ENCODE data around the gene PALD1.
A peak's percentile ranks its signal among the peaks of the same experiment; 100 is the strongest.

The PALD1 gene

DNA sequence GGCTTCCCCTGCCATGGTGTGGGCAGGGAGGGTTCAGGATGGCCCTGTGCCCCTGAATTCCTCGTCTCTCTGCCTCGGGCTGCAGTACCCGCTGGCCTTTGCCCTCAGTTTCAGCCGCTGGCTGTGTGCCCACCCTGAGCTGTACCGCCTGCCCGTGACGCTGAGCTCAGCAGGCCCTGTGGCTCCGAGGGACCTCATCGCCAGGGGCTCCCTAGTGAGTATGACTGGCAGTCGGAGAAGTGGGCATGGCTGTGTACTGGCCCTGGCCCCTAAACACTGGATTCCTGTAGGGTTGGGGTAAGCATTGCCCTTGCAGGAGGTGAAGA is 59.6 kb downstream of the PALD1 start:
- DNase-seq, result no peak

DNA sequence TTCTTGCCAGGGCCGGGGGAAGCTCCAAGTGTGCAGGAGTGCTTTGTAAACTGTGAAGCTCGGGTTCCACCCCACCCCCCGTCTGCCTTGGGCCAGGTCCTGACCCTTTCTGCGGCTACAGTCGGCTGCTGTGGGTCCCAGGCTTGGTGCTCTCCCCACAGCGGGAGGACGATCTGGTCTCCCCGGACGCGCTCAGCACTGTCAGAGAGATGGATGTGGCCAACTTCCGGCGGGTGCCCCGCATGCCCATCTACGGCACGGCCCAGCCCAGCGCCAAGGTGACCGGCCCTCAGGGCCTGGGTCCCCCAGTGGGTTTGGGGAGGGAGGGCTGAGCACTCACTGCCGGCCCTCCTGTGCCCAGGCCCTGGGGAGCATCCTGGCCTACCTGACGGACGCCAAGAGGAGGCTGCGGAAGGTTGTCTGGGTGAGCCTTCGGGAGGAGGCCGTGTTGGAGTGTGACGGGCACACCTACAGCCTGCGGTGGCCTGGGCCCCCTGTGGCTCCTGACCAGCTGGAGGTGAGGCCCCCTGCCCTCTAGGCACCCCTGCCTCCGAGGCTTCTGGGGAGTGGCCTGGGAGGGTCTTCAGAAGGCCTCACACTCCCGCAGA is 60.3 kb downstream of the PALD1 start:
- no peak for DNase-seq

DNA sequence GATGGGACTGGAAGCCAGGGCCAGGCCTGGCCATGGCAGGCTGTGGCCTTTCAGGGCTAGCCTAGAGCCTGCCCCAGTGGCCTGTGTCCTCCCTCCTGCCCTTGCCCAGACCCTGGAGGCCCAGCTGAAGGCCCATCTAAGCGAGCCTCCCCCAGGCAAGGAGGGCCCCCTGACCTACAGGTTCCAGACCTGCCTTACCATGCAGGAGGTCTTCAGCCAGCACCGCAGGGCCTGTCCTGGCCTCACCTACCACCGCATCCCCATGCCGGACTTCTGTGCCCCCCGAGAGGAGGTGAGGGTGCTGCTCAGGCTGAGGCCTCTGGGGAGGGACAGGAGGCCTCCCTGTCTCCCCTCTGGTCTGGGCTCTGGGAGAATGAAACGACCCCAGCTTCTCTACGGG is 60.9 kb downstream of the PALD1 start:
- DNase-seq, result no peak

DNA sequence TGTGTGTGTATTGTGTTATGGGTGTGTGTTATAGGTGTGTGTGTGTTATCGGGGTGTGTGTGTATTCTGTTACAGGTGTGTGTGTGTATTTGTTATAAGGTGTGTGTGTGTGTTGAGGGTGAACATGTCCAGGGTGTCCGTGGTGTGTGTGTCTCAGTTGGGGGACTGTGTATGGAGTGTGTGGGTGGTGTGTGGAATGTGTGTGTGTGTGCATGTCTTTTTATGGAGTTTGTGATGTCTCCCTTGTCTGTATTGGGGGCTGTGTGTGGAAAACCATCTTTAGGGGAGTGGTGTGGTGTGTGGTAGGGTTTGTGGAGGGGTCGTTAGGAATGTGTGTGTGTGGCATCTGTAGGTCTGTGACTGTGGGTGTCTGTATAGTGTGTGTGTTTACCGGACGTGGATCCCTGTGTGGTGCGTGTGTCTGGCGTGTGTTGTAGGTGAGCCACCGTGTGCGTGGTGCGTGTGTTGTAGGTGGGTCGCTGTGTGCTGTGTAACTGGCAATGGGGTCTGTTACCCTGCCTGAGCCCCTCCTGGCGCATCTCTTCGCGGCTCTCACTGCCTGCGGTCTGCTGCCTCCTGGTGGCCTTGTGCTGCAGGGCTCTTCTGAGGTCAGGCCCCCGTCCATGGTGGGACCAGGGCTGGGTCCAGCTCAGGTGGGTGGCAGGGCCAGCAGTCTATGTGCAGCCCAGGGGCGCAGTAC is 61.7 kb downstream of the PALD1 start:
- DNase-seq, result no peak

- DNase-seq, result no peak
Measured at GRCh38 chr10:70540789-70541360, 62.3 kb downstream of the PALD1 start.

DNA sequence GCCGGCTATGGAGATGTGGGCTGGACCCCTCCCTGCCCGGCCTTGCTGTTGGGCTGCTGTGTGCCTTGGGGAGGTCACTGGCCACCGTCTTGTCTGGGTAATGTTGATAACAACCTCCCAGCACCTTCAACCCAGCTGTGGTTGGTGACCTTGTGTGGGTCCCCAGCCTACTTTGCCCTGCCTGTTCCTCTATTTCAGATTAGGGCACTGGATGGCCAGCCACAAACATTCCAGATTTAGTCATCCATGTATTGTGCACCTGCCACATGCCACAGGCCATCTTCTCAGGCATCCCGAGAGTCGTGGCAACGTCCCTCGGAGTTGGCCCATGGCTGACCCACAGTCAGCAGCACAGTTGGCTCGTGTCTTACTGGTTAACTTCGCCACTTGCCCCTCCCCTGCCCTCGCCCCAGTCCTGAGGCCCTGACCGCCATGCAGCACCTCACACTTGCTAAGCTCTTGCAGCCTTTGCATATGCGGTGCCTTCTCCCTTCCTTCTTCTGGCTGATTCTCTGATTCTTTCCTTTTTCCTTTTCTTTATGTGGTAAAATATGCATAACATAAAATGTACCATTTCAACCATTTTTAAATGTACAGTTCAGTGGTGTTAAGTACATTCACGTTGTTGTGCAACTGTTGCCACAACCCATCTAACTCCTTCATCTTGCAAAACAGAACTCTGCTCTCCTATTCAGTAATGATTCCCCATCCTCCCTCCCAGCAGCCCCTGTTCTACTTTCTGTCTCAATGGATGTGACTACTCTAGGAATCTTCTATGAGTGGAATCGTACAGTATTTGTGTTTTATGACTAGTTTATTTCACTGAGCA is 63.4 kb downstream of the PALD1 start:
- DNase-seq, result no peak

DNA sequence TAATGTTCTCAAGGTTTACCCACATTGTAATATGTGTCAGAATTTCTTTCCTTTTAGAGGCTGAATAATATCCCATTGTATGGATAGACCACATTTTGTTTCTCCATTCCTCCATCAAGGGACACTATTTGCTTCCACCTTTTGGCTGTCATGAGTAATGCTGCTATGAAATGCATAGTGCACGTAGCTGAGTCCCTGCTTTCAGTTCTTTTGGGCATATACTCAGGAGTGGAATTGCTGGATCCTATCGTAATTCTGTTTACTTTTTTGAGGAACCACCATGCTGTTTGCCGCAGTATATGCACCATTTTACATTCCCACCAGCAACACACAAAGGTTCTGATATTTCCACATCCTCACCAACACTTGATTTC is 64.0 kb downstream of the PALD1 start:
- no peak for DNase-seq

DNA sequence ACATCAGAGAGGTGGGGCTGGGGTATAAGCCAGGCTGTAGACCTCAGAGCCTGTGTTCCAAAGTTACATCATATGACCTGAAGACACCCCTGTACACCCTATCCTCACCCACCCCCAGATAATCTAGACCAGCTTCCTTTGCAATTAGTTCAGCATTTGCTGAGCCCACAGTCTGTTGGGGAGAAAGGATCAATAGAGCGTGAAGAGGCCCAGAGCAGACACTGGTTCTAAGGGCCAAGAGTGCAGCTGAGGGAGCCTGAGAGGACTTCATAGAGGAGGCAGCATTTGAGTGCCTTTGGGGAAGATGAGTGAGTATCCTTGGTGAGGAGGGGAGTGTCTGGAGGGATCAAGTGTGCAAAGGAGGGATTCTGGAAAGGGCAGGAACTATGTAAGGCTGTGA is 65.3 kb downstream of the PALD1 start:
- no peak for DNase-seq

- no peak for DNase-seq
Measured at GRCh38 chr10:70544431-70545340, 66.1 kb downstream of the PALD1 start.

GRCh38 chr10:70546584-70546983 is 68.0 kb downstream of the PALD1 start:
- no peak for DNase-seq

GRCh38 chr10:70549351-70549961 is 70.9 kb downstream of the PALD1 start:
- no peak for DNase-seq

DNA sequence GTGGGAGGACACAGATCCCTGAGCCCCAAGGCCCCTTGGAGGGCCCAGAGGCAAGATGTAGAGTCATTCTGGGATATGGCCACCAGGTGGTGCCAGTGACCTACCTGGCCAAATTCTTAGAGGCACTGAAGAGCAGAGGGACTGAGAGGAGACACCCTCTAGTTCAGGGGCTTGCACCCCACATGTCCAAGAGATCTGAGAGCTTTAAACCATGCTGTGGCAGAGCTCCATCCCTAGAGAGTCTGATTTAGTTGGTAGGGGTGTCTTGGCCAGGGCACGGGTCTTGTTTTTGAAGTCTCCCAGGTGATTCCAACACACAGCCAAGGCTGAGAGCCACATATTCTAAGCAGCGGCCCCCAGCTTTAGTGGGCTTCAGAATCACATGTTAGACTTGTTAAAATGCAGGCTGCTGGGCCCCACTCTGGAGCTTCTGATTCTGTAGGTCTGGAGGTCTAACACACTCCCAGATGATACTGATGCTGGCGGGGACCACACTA is 71.4 kb downstream of the PALD1 start:
- peak; percentile 78 for DNase-seq

- no peak for DNase-seq
Measured at GRCh38 chr10:70550459-70550858, 71.9 kb downstream of the PALD1 start.

DNA sequence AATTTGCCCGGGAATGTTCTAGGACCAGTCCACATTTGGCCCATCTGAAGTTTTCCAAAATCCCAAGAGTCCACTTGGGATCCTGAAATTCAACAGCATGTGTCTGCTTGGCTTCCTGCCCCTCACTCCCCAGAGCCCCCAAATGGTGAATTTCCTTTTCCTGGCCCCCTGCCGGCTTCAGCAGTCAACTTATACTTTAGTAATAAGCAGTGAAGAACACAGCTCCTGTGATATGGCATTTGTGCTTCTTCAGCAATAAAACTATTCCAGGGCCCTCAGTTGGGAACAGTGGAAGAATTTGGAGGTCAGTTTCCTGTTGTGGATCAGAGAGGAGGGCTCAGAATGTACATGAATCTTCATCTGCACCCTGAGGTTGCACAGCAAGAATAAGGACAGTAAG is 72.9 kb downstream of the PALD1 start:
- no peak for DNase-seq

DNA sequence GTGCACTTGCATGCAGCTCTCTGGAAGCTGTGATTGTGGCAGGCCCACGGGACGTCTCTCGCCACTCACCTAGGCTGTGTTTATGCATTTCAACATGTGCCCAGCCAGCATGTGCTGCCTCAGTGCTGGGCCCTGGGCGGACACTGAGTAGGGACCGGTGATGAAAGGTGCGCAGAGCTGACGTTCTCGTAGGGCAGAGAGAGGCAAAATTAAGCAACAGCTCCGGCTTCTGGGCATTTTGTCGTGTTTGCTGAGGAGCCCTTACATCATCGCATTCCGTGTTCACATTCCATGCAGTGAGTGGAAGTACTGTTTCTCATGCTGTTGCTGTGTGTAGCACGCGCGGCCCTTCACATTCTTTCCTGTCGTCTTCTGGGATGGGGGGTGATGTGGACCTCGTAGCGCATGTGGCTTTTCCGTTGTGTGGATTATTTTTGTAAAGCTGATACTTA is 73.4 kb downstream of the PALD1 start:
- no peak for DNase-seq

DNA sequence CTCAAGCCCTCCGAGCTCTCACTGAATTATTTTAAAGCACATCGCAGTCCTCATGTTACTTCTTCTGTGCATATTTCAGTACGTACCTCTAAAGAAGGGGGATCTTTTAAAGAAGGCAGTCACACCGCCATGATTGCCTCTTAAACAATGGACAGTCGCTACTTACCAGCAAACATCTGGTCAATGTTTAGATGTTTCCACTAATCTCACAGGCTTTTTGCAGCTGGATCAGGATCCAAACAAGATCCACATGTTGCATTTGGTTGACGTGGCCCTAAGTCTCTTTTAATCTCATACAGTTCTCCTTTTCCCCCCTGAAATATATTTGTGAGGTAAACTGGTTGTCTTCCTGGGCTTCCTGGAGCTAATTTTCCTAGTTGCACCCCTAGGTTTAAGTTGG is 74.0 kb downstream of the PALD1 start:
- no peak for DNase-seq

DNA sequence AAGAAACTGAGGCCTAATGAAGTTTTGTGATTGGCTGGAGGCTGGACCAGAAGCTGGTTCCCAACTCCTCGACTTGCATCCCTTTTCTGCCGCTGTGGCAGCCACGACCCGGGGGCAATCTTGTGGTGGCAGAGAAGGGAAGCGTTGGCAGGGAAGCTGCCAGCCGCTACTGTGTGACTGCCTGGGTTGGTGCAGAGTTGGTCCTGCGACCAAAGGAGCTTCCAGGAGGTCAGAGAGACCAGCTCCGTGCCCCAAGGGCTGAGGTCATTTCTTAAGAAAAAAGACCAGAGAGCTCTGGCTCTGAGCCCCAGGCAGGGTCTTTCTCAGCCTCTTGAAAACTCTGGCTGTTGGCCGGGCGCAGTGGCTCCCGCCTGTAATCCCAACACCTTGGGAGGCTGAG is 76.8 kb downstream of the PALD1 start:
- no peak for DNase-seq

- DNase-seq, result no peak
Measured at GRCh38 chr10:70557086-70557845, 78.7 kb downstream of the PALD1 start.

- no peak for DNase-seq
Measured at GRCh38 chr10:70557876-70558275, 79.3 kb downstream of the PALD1 start.

- no peak for DNase-seq
Measured at GRCh38 chr10:70558295-70558694, 79.7 kb downstream of the PALD1 start.

Data from activated T-cell treated with anti-CD3 and anti-CD28 coated beads, Interleukin-2, amount 50 U/mL, for 1 hour (primary cell).